Right ventricle myocardium inferior (tissue), 1 donor: ENCODE results near the gene HDAC1. TPM values are rescaled to one million over a fixed set of nuclear protein-coding genes. Genes with fewer than 3 reads are reported as not detected.
"Not testable (repeated sequence)": the region's sequence is repeated elsewhere in the genome, so short reads cannot be mapped to it uniquely, and the experiment has no call there.

ENCODE experiments used
- ATAC-seq: fragments of 200-7000 bp; cut with Tn5 transposase; one replicate; pipeline ENCODE4 v1.9.1; 2020; ENCODE audit warnings: mild to moderate bottlenecking, moderate library complexity
- DNase-seq: peaks from one replicate; pipeline ENCODE4 v3.0.0; 2021; ENCODE audit errors: missing footprints
- intact Hi-C: fragments of 100-400 bp; cut with DNase I; formaldehyde crosslinking; loops from one replicate; pipeline ENCODE4 v1.11.0; 2022
- long read RNA-seq: library from polyadenylated mRNA; unstranded; transcript quantifications from one replicate; pipeline ENCODE4 v2.0.0, GENCODE V29; 2021
- total RNA-seq: library from RNA; stranded (reverse); fragmentation: NEBNext Ultra II Directional; extraction: Animal tissue kit (Norgen Biotek cat#: 25700); gene quantifications from one replicate; pipeline ENCODE4 v1.2.1, GENCODE V29; 2021
- donor health status: DM: no; HTN: yes; CAD: no; lungs with severe emphysema.

The HDAC1 gene
- 40.6 TPM for total RNA-seq
- long read RNA-seq, transcript HDAC1-201 (14 exons, 2,124 nt): major isoform, 24 of 27 reads
- long read RNA-seq, partial matches to known transcripts: 0 of 27 reads
- long read RNA-seq, other reads (novel, unspliced or antisense): 3 of 27 reads

- intact Hi-C loops: loop anchor here (5.0 kb wide), 1 partner anchor 45 kb away; the partner anchor contains the start of gene FAM167B
- ATAC-seq: peak; percentile 99
- peak; percentile 99 for DNase-seq
Measured at GRCh38 chr1:32291708-32292538, at the start of gene HDAC1. HDAC1 (plus strand) TSS chr1:32292083; CDS start chr1:32292170, 87 bp downstream.

DNA sequence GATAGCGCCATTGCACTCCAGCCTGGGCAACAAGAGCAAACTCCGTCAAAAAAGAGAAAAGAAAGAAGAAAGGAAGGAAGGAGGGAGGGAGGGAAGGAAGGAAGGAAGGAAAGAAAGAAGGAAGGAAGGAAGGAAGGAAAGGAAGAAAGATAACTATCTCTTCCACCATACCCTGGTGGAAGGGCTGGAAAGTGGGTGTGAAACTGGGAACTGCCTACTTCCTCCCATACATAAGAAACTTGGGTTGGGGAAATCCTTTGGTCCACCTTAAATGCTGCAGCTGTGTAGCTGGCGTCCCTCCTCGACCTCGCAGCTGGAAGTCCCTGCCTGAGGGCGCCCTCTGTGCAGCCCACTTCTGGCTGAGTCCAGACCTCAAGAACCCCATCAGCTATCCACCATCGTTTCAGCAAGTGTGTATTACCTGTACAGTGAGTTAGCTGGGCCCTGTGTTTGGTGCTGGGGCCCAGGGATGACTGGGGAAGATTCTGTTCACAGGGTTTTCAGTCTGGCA lies 49.5 kb upstream of the HDAC1 start:
- intact Hi-C loops: no loop called here
- DNase-seq: no peak
- ATAC-seq: peak; percentile 32

DNA sequence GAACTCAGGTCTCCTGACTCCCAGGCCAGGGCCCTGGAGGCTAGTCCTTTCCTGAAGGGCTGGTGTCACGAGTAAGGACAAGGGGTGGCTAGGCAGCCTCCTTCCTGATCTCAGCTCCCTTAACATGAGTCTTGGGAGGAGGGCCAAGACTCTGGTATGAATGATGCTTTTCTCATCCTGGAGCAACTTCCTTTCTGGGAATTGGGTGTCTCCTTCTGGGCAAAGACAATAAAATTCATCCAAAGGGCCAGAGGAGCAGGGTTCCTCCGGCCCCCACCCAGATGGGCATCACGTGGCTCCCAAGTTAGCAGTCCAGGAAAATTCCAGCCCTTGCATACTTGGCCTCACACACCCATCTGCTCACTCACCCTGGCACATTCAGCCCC lies 45.0 kb upstream of the HDAC1 start, which contains the start of gene FAM167B:
Gene FAM167B, plus strand, starts transcription at position 335 of the 386 bp plus-strand sequence. CDS start 200 bp downstream, outside the sequence.
- intact Hi-C loops: loop anchor here (5.0 kb wide), 1 partner anchor 45 kb away; the partner anchor contains the start of gene HDAC1
- DNase-seq (no peak), ATAC-seq (peak; percentile 45)

DNA sequence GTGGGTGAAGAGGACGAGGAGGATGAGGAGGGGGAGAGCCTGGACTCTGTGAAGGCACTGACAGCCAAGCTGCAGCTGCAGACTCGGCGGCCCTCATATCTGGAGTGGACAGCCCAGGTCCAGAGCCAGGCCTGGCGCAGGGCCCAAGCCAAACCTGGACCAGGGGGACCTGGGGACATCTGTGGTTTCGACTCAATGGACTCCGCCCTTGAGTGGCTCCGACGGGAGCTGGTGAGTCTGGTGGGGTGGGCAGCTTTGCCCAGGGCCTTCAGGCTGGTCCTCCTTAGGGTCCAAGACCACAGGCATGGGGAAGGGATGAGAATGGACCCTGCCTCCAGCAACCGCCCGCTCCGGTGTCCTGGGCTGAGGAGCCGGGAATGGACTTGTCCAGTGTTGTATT lies 44.4 kb upstream of the HDAC1 start:
- DNase-seq (peak; percentile 73), ATAC-seq (peak; percentile 26)
- intact Hi-C loops: loop anchor here (5.0 kb wide), 1 partner anchor 45 kb away; the partner anchor contains the start of gene HDAC1

DNA sequence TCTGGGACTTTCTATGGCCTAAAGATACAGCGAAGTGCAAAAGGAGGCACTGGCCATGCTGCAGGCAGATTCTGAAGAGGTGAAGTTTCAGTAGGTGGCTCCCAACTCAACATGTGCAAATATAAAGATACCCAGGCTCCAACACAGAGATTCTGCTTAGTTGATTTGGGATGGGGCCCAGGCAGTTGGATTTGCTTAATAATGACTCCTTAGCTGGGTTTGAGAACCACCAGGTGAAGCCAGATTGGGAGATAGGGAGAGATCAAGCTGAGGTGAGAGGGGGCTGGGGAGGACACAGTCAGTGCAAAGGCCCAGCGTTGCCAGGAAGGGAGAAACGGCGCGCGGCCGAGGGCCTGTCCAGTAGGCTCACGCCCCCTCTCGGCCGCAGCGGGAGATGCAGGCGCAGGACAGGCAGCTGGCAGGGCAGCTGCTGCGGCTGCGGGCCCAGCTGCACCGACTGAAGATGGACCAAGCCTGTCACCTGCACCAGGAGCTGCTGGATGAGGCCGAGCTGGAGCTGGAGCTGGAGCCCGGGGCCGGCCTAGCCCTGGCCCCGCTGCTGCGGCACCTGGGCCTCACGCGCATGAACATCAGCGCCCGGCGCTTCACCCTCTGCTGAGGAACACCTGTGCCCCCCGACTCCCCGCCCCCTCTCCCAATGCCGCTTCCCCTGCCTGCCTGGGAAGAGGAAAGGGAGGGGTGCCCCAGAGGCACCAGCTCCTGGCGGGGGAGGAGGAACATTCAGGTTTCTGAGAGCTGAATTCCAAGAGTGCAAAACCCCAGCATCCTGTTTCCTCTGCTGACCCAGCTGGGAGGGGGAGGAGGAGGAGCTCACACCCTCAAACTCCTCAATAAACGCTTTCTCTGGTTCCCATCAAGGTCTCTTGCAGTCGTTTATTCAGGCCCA lies 43.6 kb upstream of the HDAC1 start:
- peak; percentile 95 for DNase-seq
- intact Hi-C loops: loop anchor here (5.0 kb wide), 1 partner anchor 44 kb away; the partner anchor contains the start of gene HDAC1
- ATAC-seq: peak; percentile 75

GRCh38 chr1:32249831-32250525 lies 41.9 kb upstream of the HDAC1 start:
- intact Hi-C loops: loop anchor here (5.0 kb wide), 2 partner anchors 42 to 62 kb away; partner anchors contain the start of gene HDAC1
- DNase-seq: no peak
- ATAC-seq: no peak

GRCh38 chr1:32250893-32251716 lies 40.8 kb upstream of the HDAC1 start, which contains the start of gene LCK:
LCK (plus strand) TSS chr1:32251265; CDS start chr1:32274330, 23,065 bp downstream.
- DNase-seq (no peak), ATAC-seq (no peak)
- intact Hi-C loops: loop anchor here (5.0 kb wide), 1 partner anchor 61 kb away; no protein-coding TSS in a partner anchor

DNA sequence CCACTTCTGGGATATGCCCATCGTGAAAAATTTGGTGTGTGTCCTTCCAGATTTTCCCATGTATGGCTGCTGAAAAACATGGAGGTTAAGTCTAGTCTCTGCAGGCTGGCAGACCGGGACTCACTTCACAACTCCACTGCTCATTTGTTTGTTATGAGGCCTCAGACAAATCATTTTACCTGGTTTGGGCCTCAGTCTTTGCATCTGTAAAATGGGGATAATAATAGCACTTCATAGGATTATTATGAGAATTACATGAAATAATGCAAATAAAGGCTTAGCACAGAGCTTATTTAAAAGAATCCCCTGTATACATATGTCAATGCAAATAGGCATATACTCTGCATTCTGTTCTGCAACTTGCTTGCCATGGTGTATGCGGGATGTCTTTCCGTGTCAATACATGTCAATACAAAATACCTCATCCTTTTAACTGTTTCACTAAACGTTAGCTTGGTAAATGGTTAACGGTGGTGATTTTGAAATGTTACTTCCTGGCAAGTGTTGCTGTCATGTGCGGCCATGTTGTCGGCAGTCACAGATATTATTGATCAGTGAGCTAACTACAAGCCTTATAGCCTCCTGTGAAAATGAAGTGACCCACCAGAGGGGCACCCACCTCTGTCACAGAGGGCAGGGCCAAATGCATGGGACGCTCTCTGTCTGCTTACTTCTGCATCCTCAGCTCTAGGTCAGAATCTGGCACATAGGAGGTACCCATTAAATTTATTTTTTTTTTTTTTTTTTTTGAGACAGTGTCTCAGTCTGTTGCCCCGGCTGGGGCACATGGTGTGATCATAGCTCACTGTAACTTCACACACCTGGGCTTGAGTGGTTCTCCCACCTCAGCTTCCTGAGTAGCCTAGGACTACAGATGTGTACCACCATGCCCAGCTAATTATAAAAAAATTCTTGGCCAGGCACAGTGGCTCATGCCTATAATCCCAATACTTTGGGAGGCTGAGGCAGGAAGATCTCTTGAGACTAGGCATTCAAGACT lies 36.5 kb upstream of the HDAC1 start:
- DNase-seq (no peak), ATAC-seq (no peak)
- intact Hi-C loops: no loop called here

- no peak for ATAC-seq
- intact Hi-C loops: no loop called here
Measured at GRCh38 chr1:32256473-32257226, 35.2 kb upstream of the HDAC1 start.

DNA sequence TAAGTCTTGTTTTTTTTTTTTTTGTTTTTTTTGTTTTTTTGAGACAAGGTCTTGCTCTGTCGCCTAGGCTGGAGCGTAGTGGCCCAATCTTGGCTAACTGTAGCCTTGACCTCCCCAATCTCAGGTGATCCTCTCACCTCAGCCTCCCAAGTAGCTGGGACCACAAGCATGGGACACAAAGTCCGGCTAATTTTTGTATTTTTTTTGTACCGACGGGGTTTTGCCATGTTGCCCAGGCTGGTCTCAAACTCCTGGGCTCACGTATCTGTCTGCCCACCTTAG lies 34.7 kb upstream of the HDAC1 start:
- DNase-seq (no peak), ATAC-seq (no peak)

More at GRCh38 chr1:32256473-32257226, 35.2 kb upstream of the HDAC1 start:
- no peak for DNase-seq

GRCh38 chr1:32263236-32263593 lies 28.7 kb upstream of the HDAC1 start:
- intact Hi-C loops, DNase-seq, ATAC-seq: not testable (repeated sequence)

More for the DNA sequence above, 34.7 kb upstream of the HDAC1 start:
- intact Hi-C loops: no loop called here

DNA sequence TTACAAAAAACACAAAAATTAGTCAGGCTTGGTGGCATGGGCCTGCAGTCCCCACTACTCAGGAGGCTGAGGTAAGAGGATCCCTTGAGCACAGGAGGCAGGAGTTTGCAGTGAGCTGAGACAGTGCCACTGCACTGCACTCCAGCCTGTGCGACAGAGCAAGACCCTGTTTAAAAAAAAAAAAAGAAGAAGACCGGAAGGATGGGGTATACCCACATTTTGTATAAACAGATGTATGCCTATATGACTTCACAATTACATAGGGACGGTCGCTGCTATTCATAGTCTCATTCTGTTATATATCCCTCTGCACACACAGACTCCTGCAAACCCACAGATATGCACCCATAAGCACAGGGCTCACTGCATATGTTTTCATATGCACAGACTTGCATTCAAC lies 28.1 kb upstream of the HDAC1 start:
- DNase-seq: no peak
- intact Hi-C loops: no loop called here
- ATAC-seq: no peak

DNA sequence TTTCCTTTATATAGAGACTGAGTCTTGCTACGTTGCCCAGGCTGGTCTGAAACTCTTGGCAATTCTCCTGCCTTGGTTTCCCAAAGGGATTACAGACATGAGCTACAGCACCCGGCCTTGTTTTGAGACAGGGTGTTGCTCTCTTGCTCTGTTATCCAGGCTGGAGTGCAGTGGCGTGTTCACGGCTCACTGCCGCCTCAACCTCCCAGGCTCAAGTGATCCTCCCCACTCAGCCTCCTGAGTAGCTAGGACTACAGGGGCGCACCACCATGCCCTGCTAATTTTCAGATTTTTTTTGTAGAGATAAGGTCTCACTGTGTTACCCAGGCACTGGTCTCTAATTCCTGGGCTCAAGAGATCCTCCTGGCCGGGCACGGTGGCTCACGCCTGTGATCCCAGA lies 26.0 kb upstream of the HDAC1 start:
- intact Hi-C loops: no loop called here
- no peak for ATAC-seq

GRCh38 chr1:32266921-32267591 lies 24.8 kb upstream of the HDAC1 start:
- DNase-seq (no peak), ATAC-seq (no peak)
- intact Hi-C loops: no loop called here

More for the DNA sequence above, 26.0 kb upstream of the HDAC1 start:
- no peak for DNase-seq

DNA sequence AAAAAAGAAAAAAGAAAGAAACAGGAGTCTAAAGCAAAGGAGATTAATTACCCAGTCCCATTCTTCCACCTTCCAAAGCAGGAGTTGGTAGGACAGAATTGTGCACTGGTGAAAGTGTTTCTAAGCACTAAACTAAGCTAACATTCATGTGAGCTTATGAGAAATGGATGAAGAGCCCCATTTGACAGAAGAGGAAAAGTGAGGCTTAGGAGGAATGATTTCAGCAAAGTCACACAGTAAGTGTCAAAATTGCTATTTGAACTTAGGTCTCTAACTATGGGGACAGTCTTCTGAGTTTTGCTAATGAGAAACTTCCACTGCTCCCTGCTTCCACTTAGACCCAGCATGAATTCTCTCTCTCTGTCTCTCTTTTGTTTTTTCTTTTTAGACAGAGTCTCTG lies 22.1 kb upstream of the HDAC1 start:
- DNase-seq (no peak), ATAC-seq (no peak)
- intact Hi-C loops: no loop called here
